Central memory CD4-positive, alpha-beta T cell (primary cell): ENCODE data around the gene KIRREL3.

Source experiments
- DNase-seq: peaks from one replicate; pipeline ENCODE4 v3.0.0; 2022

Gene KIRREL3

DNA sequence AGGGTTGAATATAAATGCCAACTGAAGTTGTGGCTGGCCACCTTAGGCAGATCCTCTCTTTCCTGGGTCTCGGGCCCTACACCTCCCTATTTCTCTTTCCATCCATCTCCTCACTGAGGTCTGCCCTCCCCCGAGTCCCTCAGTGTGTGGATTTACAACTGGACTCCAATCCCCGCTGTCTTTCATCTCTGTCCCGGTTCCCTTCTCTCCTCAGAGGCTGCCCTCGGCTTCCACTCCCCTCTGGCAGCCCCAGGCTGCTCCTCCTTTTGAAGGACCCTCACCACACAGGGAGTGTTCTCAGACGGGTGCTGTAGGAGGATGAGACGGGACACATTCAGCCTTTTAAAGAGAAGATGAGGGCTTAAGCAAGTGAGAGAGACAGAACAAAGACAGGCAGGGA, 478.0 kb downstream of the KIRREL3 start:
- DNase-seq = no peak

DNA sequence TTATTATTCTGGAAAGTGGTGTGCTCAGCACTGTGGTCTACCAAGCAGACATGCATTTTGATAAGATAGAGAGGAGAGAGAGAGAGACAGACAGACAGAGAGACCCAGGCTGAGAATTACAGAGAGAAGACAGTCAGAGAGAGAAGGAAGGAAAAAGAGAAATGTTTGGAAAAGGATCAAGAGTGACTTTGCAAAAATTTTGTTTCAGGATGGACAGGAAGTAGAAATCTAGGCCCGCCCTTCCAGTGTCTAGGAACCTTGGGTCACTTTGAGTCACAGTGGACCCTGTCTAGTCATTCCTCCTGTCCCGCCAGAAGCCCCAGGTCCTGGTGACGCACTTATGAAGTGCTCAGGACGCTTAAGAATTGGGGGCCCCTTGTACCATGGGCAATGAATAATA, 478.4 kb downstream of the KIRREL3 start:
- no peak for DNase-seq

DNA sequence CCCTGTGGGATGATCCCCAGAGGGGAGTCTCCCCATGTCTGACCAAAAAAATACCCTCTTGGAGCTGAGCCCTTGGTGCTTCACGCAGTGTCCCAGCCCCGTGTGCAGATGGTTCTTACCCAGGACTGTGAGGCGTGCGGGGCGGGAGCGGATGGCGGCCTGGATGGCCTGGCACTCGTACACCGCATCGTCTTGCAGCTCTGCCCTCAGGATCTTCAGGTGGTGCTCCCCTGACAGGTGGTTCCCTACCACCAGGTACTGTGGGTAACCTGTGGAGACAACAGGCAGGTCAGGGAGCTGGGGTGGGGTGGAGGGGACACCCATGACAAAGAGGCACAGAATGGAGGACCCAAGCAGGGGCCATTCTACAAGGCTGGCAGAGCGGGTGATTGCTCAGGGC, 479.4 kb downstream of the KIRREL3 start:
- DNase-seq = no peak

DNA sequence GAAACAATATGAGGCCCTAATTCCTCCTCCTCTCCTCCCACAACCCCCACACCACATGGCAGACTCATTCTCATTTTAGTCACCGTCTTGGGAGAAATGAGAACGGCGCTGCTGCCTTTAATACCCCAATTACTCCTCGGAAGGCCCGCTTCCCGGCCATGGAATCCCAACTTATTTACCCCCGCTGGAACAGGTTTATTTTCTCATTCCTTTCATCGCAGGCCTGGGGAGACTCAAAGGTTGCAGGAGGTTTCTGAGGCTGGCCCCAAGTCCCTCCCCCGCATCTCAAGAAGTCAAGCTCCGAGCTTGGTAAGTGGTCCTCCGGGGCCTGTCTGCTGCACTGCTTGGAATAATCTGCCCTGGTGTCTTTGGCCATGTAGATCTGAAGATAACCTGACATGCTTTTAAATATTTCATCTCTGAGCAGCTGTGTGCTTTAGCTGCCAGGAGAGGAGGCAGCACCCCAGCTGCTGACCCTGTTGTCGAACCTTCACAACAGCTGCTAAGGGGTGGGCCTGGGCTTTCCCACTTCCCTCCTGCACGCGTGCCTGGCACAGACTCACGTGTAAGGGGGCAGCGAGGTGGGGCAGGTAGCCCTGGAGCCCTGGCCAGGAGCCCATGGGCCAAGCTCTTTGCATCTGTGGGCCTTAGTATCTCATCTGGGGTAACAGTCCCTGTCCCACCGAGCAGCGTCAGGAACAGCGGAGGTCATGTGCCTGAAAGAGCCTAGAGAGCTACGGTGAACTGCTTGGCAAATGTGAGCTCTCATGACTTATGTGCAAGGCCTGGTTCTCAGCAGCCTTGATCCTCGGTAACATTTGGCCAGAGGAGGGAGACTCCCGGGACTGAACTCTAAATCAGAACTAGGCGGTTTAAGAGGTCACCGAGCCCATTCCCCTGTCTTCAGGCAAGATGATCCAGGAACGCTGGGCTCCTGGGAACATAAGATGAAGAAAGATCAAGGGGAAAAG, 480.5 kb downstream of the KIRREL3 start:
- DNase-seq = no peak

DNA sequence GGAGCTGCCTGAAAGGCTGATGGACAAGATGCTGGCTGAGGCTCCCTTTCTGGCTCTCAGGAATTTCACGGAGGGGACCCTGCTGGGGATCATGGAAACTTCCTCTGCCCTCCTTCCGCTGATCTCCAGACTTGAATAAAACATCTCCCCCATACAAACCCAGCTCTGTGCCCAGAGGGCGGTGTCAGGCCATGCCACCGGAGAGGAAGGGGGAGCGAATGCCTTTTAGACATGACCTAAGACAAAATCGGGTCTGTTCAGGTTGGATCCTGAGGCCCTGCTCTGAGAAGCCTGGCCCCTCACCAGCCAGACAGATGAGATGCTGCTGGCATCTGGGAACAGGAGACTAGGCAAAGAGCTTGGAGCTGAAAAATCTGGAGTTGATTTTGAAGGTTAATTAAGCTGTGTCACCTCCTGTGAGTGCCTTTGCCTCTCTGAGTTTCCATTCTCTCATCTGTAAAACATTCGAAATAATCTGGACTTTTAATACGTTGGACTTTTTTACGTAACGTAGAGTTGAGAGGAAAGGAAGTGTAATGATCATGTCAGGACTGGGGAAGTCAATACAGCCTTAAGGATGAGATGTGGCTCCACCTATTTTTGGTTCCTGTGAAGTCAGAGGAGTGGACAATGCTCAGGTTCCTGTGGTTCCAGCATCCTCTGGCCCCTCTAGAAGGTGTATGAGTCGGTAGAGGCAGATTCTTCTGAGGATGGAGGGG, 481.4 kb downstream of the KIRREL3 start:
- DNase-seq = no peak

DNA sequence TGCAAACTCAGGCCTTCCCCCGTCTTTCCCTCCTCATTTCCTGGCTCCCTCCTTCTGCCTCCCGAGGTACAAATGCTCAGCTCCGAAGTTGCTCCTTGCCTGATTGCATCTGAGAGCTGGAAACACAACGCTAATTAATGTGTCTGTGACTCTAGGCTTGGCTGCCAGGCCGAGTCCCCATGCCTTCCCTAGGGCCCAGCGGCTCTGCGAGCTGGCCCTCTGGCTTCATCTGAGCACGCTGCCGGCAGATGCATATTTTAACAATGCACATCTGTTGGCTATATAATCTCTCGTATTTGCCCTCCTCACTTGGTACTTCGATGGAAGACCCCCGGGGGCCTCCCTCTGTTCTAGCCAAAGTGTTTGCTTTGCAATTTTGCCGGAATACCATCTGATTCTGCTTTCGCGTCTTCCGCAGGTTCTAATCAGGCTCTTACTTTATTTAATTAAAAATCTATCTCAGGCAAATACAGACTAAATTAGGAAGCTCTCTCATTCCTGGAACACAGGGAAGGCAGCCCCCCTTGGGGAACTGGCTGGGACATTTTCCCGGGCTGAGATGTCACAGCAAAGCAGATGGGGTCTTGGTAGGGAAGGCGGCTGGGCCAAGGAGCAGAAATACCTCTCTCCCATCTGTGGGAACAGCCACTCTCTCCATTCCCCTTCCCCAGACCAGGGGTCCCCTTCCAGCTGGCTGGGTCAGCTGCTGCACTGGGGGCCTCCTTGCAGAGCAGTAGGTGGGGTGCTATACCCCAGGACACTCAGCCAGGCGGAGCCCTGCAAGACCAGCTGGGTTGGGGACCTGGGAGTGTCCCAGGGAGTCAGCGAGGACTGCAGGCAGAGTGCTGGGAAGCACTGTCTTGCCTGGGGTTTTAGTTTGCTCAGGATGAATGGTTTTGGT, 482.2 kb downstream of the KIRREL3 start:
- no peak for DNase-seq

DNA sequence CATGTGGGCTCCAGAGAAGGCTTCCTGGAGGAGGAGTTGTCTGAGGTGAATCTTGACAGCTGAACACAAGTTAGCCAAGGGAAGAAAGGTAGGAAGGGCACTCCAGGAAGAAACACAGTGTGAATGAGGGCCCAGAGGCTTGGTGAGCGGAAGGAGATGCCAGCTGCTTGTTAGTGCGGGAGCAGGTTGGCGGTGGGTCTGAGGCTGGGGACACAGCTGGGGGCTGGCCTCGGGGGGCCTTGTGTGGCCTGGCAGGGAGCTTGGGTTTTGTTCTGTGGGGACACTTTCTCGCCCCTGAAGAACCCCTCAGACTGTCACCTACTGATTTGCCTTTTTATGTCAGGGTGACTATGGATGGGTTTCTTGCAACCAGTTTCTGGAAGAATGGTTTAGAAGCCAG, 485.1 kb downstream of the KIRREL3 start:
- no peak for DNase-seq

DNA sequence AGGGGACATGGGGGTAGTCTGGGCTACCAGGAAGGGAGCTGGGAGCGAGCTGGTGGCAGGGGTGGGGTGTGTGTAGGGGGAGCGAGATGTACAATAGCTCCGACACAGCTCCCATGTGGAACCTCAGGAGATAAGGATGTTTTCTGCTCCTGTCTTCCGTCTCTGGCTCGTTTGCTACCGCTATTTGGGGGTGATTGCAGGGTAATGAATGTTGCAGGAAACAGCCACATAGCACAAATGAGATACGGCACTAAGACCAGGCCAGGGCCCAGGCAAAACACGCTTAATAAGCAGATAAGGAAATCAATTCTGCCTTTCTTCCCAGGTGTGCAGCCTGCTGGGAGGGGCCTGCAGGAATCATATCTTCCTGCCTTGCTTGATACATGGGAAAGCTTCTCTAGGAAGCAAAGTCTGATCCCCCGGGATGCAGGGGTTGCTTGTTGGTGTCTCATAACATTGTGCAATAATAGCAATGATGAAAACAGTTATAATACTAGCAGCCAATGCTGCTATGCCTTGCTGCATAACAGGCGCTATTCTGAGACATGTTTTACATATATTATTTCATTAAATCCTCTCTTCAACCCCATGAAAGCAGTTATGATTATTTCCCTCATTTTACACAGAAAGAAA, 486.4 kb downstream of the KIRREL3 start:
- no peak for DNase-seq

DNA sequence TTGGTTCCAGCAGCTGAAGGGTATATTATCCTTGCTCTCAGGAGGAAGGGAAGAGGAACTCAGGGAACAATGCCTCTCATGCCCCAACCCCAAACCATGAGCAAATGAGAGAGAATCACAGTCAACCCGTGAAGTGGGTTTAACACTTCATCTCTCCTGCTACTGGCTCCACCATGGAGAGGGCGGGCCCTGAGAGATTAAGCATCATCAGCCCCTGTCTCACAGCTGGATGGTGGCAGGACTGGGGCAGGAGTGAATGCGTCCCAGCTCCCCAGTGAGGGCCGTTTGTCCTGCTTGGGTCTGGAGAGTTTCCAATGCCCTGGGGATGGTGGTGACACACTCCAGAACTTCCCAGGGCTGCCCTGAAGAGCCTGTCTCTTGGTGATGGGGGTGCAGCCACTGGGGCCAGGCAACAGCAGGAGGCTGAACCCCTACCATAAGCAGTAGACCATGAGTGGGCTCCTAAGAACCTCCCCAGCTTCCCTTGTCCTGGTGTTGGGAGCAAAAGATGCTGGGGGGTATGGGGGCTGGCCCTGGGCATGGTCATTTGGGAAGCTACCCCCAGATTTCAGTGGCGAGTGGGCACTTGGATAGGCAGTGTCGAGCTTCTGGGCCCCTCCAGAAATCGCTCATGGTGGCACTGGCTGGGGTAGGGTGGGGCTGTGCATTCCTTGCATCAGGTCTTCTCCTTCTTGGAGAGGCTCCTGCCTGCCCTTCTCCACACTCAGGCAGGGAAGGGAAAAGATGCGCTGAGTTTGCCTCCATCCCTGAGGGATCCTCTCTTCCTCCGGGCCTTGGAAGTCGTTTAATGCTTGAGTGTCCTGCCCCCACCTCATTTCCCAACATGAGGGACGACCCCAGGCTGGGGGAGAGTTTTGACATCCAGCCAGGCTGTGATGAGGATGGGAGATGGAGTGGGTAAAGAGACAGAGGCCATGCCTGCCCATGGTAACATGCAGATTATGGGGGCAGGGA, 487.5 kb downstream of the KIRREL3 start:
- DNase-seq = no peak

DNA sequence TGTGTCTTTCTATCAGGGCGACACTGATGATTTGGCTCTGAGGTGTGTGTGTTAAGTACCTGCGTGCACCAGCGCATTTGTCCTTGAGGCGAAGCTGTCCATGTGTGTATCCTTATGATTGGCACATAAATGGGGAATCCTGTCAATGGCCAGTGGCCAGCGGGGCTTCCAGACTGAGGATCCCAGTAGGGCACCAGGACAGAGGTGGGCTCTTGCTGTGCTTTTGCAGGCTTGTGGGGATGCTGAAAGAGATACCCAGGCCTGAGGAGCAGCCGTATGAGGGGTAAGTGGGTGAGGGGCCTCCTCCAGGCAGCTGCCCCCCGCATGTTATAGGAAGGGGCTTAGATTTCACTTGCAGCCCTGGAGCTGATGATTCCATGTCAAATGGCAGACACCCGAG, 488.3 kb downstream of the KIRREL3 start:
- DNase-seq = no peak

DNA sequence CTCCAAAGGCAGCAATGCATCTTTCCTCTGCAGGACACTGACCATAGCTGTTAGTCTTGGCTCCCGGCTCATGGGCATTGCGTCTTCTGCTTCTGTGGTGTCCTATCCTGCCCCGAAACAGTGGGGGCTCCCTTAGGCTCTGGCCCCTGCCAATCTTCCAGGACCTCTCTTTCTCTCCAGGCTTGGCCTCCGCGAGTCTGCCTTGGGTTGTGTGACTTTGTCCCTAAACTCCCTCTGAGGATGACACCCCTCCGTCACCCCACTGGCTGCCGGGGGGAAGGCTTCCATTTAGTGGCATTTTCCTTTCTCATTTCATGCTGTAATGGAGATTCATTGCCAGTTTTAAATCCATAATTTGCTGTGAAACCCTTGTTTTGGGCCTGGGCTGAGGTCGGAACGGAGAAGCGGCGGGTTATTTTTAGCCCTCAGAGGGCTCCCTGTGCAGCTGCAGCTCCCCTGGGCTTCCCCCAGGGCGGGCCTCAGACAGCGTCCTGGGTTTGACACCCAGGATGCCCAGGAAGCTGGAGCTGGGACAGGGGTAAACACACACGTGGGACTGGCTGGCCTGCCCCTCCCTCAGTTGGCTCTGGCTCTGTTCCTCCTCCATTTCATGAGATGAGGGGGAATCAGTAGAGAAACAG, 489.0 kb downstream of the KIRREL3 start:
- DNase-seq = no peak

DNA sequence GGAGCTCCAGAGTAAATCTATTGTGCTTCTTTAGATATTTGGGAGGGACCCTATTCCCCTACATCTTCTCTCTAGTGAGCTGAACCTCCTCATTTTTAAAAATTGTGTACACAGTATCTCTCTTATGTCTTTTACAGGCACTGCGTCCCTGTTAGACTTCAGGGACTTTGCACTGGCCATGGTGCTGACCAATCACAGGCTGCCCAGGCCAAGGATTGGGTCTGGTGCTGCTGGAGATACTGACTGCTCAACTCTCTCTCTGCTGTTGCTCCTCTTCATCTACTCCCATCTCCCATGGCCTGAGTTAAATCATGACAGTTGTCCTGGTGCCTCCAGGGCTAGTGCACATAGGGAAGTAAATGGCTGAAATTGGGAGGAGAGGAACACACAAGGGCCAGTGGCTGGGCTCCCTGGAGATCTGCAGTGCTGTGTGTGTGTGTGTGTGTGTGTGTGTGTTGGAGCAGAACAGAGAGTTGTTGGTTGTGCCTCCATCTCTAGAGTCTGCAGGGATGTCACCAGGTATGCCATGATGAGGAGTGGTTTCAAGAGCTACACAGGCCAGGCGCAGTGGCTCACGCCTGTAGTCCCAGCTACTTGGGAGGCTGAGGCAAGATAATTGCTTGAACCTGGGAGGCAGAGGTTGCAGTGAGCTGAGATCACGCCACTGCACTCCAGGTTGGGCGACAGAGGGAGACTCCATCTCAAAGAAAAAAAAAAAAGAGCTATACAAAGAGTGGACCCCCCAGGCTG, 489.8 kb downstream of the KIRREL3 start:
- no peak for DNase-seq

DNA sequence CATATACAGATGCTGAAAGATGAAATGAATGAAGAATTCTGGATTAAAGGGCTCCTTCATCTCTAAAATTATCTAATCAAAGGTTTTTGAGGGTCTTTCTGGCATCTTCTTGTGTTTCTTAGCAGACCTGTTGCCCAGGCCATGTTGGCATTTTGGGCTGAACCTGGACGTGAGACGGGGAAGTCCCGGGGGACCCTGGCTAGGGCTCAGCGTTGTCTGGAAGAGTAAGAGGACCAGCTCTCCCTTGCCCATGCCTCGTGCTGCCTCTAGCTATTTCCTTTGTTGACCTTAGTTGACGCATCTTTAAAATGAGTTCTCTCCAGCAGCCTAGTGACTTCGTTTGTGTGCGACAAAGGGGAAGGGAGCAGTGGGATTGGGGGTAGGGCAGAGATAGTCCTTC, 492.9 kb downstream of the KIRREL3 start:
- DNase-seq = no peak

DNA sequence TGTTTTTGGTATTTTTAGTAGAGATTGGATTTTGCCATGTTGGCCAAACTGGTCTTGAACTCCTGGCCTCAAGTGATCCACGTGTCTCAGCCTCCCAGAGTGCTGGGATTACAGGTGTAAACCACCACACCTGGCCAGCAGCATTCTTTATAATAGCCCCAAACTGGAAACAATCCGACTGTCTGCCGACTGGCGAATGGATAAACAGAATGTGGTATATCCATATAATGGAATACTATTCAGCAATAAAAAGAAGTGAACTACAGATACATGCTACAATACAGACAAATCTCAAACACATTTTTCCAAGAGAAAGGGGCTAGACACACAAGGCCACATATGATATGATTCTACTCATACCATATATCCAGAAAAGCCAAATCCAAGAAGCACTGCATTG, 493.8 kb downstream of the KIRREL3 start:
- DNase-seq = no peak

DNA sequence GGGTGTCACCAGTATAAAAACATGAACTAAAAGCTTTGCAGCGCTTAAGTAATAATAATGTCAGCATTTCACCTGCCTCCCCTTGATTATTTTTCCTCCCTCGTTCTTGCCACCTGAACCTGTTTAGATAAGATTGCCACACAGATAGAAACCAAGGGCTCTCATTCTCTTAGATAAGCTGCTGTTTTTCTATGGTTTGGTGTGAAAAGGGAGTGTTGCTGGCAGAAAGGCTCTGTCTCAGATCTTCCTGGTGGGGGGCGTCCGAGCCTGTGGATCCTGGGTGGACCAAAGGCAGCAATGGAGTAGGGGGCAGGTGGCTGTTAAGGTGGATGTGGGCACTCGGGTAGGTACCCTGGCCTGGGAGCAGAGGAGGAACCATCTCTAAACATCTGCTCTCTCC, 497.6 kb downstream of the KIRREL3 start:
- no peak for DNase-seq

DNA sequence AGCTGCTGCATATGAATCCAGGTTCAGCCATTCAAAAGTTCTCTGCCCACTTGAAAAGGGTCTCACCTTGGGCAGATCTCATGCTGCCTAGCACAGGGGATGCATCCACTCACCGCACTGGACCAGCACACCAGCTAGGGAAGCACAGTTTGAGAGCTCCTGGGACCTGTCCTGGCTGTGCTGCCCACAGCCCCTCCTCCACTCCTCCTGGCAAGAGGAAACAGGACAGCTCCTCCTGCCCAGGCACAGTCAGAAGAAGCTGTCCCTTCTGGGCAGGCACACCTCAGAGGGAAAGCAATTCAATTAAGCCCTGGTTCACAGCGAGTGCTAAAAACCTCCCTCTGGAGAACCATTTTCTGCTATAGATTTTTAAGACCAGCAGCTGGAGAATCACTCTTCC, 498.4 kb downstream of the KIRREL3 start:
- DNase-seq = no peak

DNA sequence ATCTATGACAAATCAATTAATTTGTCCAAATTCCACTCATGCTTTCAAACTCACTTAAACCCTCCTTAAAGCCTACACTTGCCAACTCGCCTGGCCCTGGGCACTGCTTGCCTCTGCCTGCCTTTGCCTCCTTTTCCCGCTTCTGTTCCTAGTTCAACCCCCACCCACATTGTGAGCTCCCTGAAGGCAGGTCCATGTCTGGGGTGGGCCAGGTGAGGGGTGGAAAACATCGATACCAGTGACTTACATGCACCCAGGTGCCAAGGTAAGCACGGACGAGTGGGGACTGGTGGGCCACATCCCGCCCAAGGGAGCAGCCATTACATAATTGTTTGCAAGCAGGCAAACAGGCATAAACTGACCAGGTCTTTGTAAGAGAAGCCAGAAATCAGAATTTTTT, 498.9 kb downstream of the KIRREL3 start:
- no peak for DNase-seq

DNA sequence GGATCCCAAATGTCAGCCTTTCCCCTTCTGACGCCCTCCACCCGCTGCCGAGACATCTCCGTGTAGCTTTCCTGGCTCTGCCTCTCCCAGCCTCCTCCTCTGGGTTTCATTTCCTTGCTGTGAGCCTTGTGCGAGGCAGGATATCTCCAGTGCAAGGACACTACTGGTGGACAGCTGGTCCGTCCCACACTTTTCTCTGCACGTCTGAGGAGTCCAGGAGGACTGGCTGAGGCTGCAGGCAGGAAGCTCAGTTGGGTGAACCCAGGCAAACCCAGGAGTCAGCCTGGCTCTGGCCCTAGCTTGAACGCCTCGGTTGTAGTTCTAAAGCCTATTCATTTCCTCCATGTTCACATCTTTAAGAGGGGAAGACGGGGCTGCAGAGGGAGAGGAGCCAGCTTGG, 499.6 kb downstream of the KIRREL3 start:
- DNase-seq = no peak

DNA sequence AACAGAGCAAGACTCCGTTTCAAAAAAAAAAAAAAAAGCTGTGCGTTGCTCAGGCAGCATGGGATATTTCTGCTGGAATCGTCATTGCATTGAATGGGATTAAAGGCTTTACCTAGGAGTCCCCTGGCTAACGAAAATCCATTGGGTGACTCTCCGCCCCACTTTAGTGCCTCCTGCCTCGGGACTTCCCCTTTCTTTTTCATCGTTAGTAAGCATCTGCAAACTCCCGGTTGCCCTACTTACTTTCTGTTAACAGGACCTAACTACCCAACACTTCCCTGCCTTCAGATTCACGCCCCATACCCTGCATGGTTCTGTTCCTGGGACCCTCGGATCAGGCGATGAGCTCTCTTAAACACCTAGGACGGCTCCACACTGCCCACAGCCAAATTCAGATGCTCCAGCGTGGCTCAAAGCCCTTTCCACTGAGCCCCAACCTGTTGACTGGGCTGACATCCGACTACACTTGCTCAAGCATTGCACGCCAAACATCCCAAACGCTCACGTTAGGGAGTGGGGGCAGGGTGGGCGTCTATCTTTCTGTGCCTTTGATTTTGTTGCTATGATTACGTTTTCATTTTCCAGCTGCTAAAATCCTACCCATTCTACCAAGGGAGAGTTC, 501.3 kb downstream of the KIRREL3 start:
- DNase-seq = no peak

DNA sequence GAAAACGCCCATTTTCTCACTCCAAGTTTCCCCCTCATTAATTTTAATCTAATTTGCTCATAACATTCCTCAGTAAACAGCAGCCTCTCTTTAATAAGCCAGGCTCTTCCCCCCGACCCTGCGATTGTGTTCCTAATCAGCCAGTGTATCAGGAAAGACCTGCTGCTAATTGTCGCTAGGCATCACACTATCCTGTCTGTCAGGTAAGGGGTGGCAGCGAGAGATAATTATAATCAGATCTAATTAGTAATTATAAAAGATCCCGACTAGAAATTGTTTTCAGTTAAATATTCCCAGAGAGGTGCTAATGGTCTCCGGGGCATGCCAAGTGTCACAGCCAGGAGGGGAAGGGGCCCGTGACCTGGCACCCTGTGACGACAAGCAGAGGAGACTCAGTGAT, 502.3 kb downstream of the KIRREL3 start:
- DNase-seq = no peak
